Prostate gland (tissue), 2 donors: ENCODE results near the gene CHST11. TPM values are rescaled to one million over a fixed set of nuclear protein-coding genes. Genes with fewer than 3 reads are reported as not detected.
A peak's percentile ranks its signal among the peaks of the same experiment; 100 is the strongest.
"Not testable (repeated sequence)": the region's sequence is repeated elsewhere in the genome, so short reads cannot be mapped to it uniquely, and the experiment has no call there.

Experiments used
- DNase-seq: peaks from one replicate; pipeline ENCODE4 v3.0.0-alpha.2; 2019; ENCODE audit warnings: low spot score
- H3K27ac ChIP-seq, 2 donors: fragments of 200-600 bp; sonication (generic); 2 replicates each; pipeline ENCODE4 v1.5.1; 2017 to 2019
- H3K27me3 ChIP-seq: fragments of 200-600 bp; sonication (generic); replicated peaks from 2 replicates; pipeline ENCODE4 v1.5.1; 2019; ENCODE audit not compliant: insufficient read depth
- H3K36me3 ChIP-seq, 2 donors: fragments of 200-600 bp; sonication (generic); 1 replicate in 1 of 2; 2 replicates in 1 of 2; pipeline versions ENCODE4 v1.5.1 to v1.8.1; 2017 to 2019
- H3K4me1 ChIP-seq: fragments of 200-600 bp; sonication (generic); replicated peaks from 2 replicates; pipeline ENCODE4 v1.5.1; 2019
- H3K4me3 ChIP-seq, 2 donors: fragments of 200-600 bp; sonication (generic); 2 replicates each; pipeline ENCODE4 v1.5.1; 2017 to 2019
- H3K9me3 ChIP-seq: fragments of 200-600 bp; sonication (generic); 2 replicates; pipeline ENCODE4 v1.5.1; 2017
- POLR2A ChIP-seq: fragments of 450-650 bp; IDR thresholded peaks from one replicate; pipeline ENCODE4 v1.6.1; 2016; ENCODE audit warnings: antibody characterized with exemption, mild to moderate bottlenecking
- POLR2AphosphoS5 ChIP-seq: sonication (generic); formaldehyde crosslinking; IDR thresholded peaks from one replicate; pipeline ENCODE4 v1.6.1; 2017; ENCODE audit warnings: antibody characterized with exemption
- WGBS: methylation state at CpG from one replicate; pipeline ENCODE4 v1.1.5; 2018; 5-methylcytosine and 5-hydroxymethylcytosine counted together
- intact Hi-C: fragments of 100-400 bp; cut with DNase I; formaldehyde crosslinking; loops from one replicate; pipeline ENCODE4 v1.14.2; 2022
- total RNA-seq, 2 donors: library from RNA; depleted of rRNA; stranded (reverse); fragments of >200 nt; gene quantifications; one replicate each; pipeline ENCODE4 v1.1.0, GENCODE V29; 2016
- TF ChIP-seq, protein P1 (sequence below), 4 experiments: fragments of 200-600 bp in 2 of 4; fragments of 450-650 bp in 2 of 4; sonication (generic) in 2 of 4; IDR thresholded peaks; 1 replicate in 3 of 4; 2 replicates in 1 of 4; pipeline ENCODE4 v1.5.1; 2016 to 2019; ENCODE audit warnings: antibody characterized with exemption in 4 of 4, mild to moderate bottlenecking in 2 of 4, moderate library complexity in 2 of 4

The CHST11 gene
- total RNA-seq, 2 donors from 2014 or later: 10.4 to 25.4 TPM

DNA sequence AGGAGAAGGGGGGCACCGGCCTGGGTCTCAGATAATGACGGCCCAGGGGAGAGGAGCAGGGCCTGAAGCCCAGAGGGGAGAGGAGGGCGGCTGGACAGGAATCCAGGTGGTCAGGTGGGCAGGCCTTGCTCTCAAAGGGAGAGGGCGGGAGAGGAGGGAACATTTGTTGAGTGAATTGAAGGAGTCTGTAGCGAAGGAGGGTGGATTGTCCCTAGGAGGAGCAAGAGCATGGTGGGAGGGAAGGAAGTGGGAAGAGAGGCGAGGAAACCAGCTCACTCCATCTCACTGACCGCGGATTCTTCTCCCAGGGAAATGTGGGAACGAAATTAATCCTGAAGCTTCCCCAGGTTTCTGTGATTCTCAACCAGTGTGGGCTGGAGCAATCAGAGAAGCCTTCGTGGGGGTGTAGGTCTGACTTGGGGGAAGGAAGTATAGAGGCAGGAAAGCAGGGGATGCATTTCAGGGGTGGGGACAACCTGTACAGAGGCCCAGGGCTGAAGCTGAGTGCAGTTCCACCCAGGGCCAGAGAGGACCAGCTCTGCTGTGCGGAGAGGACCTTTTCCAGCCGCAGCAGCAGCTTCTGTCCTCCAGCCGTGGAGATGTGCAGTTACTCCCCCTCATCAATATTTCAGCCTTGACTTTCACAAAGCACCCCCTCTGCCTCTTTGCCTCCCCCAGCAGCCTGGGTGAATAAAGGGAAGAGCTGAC, 100.9 kb downstream of the CHST11 start:
- Histone ChIP-seq H3K9me3 (no peaks in the 10 kb centered on the region), H3K36me3 (no peaks in the 10 kb centered on the region), H3K4me1 (peaks cover 4% of the 10 kb centered on the region), H3K27ac (no peak overlapping the region), H3K4me3 (no peak overlapping the region), H3K27me3 (no peaks in the 10 kb centered on the region)
- DNase-seq: no peak
- TF ChIP-seq POLR2AphosphoS5: no peak
- TF ChIP-seq, protein P1, sequence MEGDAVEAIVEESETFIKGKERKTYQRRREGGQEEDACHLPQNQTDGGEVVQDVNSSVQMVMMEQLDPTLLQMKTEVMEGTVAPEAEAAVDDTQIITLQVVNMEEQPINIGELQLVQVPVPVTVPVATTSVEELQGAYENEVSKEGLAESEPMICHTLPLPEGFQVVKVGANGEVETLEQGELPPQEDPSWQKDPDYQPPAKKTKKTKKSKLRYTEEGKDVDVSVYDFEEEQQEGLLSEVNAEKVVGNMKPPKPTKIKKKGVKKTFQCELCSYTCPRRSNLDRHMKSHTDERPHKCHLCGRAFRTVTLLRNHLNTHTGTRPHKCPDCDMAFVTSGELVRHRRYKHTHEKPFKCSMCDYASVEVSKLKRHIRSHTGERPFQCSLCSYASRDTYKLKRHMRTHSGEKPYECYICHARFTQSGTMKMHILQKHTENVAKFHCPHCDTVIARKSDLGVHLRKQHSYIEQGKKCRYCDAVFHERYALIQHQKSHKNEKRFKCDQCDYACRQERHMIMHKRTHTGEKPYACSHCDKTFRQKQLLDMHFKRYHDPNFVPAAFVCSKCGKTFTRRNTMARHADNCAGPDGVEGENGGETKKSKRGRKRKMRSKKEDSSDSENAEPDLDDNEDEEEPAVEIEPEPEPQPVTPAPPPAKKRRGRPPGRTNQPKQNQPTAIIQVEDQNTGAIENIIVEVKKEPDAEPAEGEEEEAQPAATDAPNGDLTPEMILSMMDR (IDR thresholded peaks at IDR 0.05): no peak
- TF ChIP-seq POLR2A: no peak
- intact Hi-C loops: no loop called here
- 90% methylated on average over 13 of the region's 13 CpGs for WGBS

DNA sequence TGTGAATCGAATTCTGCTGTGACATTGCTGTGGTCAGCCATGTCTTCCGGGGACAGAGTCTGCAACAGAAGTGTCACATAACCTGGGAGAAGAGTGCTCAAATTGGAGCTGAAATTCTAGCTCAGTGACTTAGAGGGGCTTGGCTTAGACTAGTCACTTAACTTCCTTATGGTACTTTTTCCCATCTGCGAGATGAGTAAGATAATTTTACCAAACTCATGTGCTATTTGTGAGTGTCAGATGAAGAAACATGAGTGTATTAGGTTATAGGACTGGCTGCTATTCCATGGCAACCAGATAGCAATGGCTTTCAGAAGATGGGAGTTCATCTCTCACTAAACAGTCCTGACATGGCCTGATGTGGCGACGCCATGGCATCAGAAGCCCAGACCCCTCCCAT, 104.1 kb downstream of the CHST11 start:
- Histone ChIP-seq H3K4me3 (no peak overlapping the region), H3K27ac (no peak overlapping the region), H3K27me3 (no peaks in the 10 kb centered on the region), H3K4me1 (no peaks in the 10 kb centered on the region), H3K36me3 (no peaks in the 10 kb centered on the region), H3K9me3 (no peaks in the 10 kb centered on the region)
- DNase-seq: no peak
- intact Hi-C loops: no loop called here
- TF ChIP-seq POLR2A: no peak
- TF ChIP-seq, protein P1 (IDR thresholded peaks at IDR 0.05): no peak
- no peak for TF ChIP-seq POLR2AphosphoS5
- WGBS: 81% methylated on average over 5 of the region's 5 CpGs

DNA sequence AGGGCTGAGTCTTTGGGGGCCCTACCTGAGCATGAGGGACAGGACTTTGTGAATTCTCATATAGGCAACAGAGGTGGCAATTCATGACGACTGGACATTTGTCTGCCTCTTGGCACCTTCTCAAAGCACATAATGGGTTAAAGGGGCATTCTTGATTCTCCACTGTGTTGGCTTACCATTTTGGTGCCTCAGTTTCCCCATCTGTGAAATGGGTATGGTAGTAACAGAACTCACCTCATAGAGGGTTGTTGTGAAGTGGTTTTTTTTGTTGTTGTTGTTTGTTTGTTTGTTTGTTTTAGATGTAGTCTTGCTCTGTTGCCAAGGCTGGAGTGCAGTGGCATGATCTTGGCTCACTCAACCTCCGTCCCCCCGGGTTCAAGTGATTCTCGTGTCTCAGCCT, 106.0 kb downstream of the CHST11 start:
- Histone ChIP-seq H3K27ac (no peak overlapping the region), H3K27me3 (no peaks in the 10 kb centered on the region), H3K36me3 (no peaks in the 10 kb centered on the region), H3K4me3 (no peak overlapping the region), H3K4me1 (no peaks in the 10 kb centered on the region), H3K9me3 (no peaks in the 10 kb centered on the region)
- intact Hi-C loops: no loop called here
- TF ChIP-seq POLR2AphosphoS5 (no peak), POLR2A (no peak)
- TF ChIP-seq, protein P1 (IDR thresholded peaks at IDR 0.05): no peak
- DNase-seq: no peak
- 93% methylated on average over 4 of the region's 4 CpGs for WGBS

DNA sequence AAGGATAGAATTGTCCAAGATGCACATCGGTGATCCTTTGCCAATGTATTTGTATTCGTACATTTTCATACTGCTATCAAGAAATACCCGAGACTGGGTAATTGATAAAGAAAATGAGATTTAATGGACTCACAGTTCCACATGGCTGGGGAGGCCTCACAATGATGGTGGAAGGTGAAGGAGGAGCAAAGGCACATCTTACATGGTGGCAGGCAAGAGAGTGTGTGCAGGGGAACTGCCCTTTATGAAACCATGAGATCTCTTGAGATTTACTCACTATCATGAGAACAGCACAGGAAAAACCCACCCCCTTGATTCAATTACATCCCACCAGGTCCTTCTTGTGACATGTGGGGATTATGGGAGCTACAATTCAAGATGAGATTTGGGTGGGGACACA, 107.9 kb downstream of the CHST11 start:
- 74% methylated on average over 3 of the region's 3 CpGs for WGBS
- H3K36me3 ChIP-seq, H3K4me1 ChIP-seq, H3K4me3 ChIP-seq, H3K27me3 ChIP-seq, H3K27ac ChIP-seq, H3K9me3 ChIP-seq, DNase-seq, intact Hi-C loops: not testable (repeated sequence)

DNA sequence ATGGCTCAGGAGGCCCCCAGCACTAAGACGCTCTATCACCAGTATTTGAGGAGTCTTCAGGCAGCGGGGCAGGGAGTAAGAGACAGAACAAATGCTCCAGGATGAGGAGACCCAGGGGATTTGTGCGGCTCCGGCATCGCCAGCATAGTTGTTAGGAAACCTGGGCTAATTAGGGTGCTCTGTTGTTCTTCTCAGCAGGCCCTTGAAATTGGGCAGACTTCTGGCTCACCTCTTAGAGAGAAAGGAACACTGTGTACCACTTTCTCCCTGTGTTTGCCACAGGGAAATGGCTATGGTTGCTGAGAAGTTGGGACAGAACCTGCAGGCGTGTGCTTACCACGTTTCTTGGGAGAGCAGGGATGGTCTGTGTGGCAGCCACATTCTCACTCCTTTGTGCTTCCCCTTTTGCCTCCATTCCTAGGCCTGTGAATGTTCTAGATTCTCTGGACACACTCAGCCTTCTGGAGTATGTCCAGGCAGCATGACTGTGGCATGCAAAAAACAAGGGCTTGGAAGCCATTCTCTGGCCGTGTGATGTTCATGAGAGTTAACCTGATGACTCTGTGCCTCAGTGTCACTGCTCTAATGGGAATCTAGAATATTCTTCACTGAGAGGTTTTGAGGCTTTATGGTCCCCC, 109.0 kb downstream of the CHST11 start:
- intact Hi-C loops: no loop called here
- H3K27me3 ChIP-seq: no peaks in the 10 kb centered on the region
- WGBS: 79% methylated on average over 8 of the region's 8 CpGs
- no peaks in the 10 kb centered on the region for H3K4me1 ChIP-seq
- H3K9me3 ChIP-seq: no peaks in the 10 kb centered on the region
- no peak for TF ChIP-seq POLR2A
- peak; percentile 11 for TF ChIP-seq POLR2AphosphoS5
- TF ChIP-seq, protein P1 (IDR thresholded peaks at IDR 0.05): no peak
- H3K36me3 ChIP-seq: no peaks in the 10 kb centered on the region
- H3K27ac ChIP-seq: no peak overlapping the region
- no peak overlapping the region for H3K4me3 ChIP-seq
- no peak for DNase-seq
